Activated naive CD4-positive, alpha-beta T cell treated with anti-CD3 and anti-CD28 coated beads, Interleukin-2, amount 10 ng/mL, durations not matched to agents 7 days and 5 days (primary cell): ENCODE data around the gene EFR3B.

Experiments
- CTCF ChIA-PET: fragments of 350-600 bp; sonication (Branson Sonifier 250); formaldehyde crosslinking; loops from one replicate; lab custom pipeline; 2021; ENCODE audit warnings: antibody characterized with exemption; lab: Charles Lee
- DNase-seq: peaks from one replicate; pipeline ENCODE4 v3.0.0-alpha.2; 2020
- H3K27ac Mint-ChIP-seq: one replicate; pipeline ENCODE4 v1.8.0; 2021; ENCODE audit warnings: mild to moderate bottlenecking, moderate library complexity, mixed read lengths
- H3K27me3 Mint-ChIP-seq: one replicate; pipeline ENCODE4 v1.8.0; 2021; ENCODE audit warnings: mild to moderate bottlenecking, mixed read lengths
- H3K36me3 Mint-ChIP-seq: one replicate; pipeline ENCODE4 v1.8.0; 2021; ENCODE audit warnings: mixed read lengths
- H3K4me1 Mint-ChIP-seq: one replicate; pipeline ENCODE4 v1.8.0; 2021; ENCODE audit warnings: mixed read lengths
- H3K4me3 Mint-ChIP-seq: one replicate; pipeline ENCODE4 v1.8.0; 2021; ENCODE audit warnings: mild to moderate bottlenecking, moderate library complexity, mixed read lengths
- H3K9me3 Mint-ChIP-seq: one replicate; pipeline ENCODE4 v1.8.0; 2021; ENCODE audit warnings: mixed read lengths

The EFR3B gene

GRCh38 chr2:25168256-25169072 is 126.6 kb downstream of the EFR3B start, which contains the start of gene POMC:
Gene POMC, minus strand, starts transcription at chr2:25168580. Its CDS starts 3,808 bp downstream, at chr2:25164772.
- no peaks in the 10 kb centered on the region for H3K36me3 Mint-ChIP-seq
- H3K9me3 Mint-ChIP-seq: no peaks in the 10 kb centered on the region
- H3K27me3 Mint-ChIP-seq: peaks cover 89% of the 10 kb centered on the region
- CTCF ChIA-PET: interaction anchor here (1.2 to 2.0 kb wide), 2 partner anchors 27 to 49 kb away, joined by 3 to 7 read pairs; no protein-coding TSS in a partner anchor
- DNase-seq: peak; percentile 44
- peak within 1 kb of the TSS; percentile 52 for H3K4me3 Mint-ChIP-seq
- peaks cover 39% of the 10 kb centered on the region for H3K4me1 Mint-ChIP-seq
- no peak within 1 kb of the TSS for H3K27ac Mint-ChIP-seq

- Mint-ChIP-seq H3K4me1 (peaks cover 39% of the 10 kb centered on the region), H3K27me3 (peaks cover 87% of the 10 kb centered on the region), H3K27ac (no peak overlapping the region), H3K9me3 (no peaks in the 10 kb centered on the region), H3K36me3 (no peaks in the 10 kb centered on the region), H3K4me3 (peak overlapping the region; percentile 52)
- CTCF ChIA-PET: interaction anchor here (2.0 kb wide), 1 partner anchor 26 kb away, joined by 7 read pairs; no protein-coding TSS in a partner anchor
- no peak for DNase-seq
Measured at GRCh38 chr2:25169073-25169470, 127.2 kb downstream of the EFR3B start.

- Mint-ChIP-seq H3K4me3 (no peak overlapping the region), H3K27ac (no peak overlapping the region), H3K4me1 (peaks cover 30% of the 10 kb centered on the region), H3K9me3 (no peaks in the 10 kb centered on the region), H3K36me3 (no peaks in the 10 kb centered on the region), H3K27me3 (peaks cover 84% of the 10 kb centered on the region)
- DNase-seq: no peak
- CTCF ChIA-PET: no interaction called here
Measured at GRCh38 chr2:25170888-25171287, 129.0 kb downstream of the EFR3B start.

GRCh38 chr2:25173719-25174118 is 131.8 kb downstream of the EFR3B start:
- CTCF ChIA-PET: no interaction called here
- H3K9me3 Mint-ChIP-seq: no peaks in the 10 kb centered on the region
- no peak overlapping the region for H3K27ac Mint-ChIP-seq
- peaks cover 84% of the 10 kb centered on the region for H3K27me3 Mint-ChIP-seq
- H3K4me1 Mint-ChIP-seq: peaks cover 10% of the 10 kb centered on the region
- H3K36me3 Mint-ChIP-seq: no peaks in the 10 kb centered on the region
- no peak overlapping the region for H3K4me3 Mint-ChIP-seq
- no peak for DNase-seq

- CTCF ChIA-PET: no interaction called here
- H3K36me3 Mint-ChIP-seq: no peaks in the 10 kb centered on the region
- no peaks in the 10 kb centered on the region for H3K9me3 Mint-ChIP-seq
- no peak overlapping the region for H3K27ac Mint-ChIP-seq
- no peak overlapping the region for H3K4me3 Mint-ChIP-seq
- DNase-seq: no peak
- peaks cover 6% of the 10 kb centered on the region for H3K4me1 Mint-ChIP-seq
- peaks cover 84% of the 10 kb centered on the region for H3K27me3 Mint-ChIP-seq
Measured at GRCh38 chr2:25174192-25174861, 132.5 kb downstream of the EFR3B start.

GRCh38 chr2:25176138-25176537 is 134.3 kb downstream of the EFR3B start:
- peaks cover 78% of the 10 kb centered on the region for H3K27me3 Mint-ChIP-seq
- H3K4me1 Mint-ChIP-seq: peaks cover 6% of the 10 kb centered on the region
- no peak overlapping the region for H3K27ac Mint-ChIP-seq
- no peaks in the 10 kb centered on the region for H3K36me3 Mint-ChIP-seq
- CTCF ChIA-PET: no interaction called here
- no peak overlapping the region for H3K4me3 Mint-ChIP-seq
- no peaks in the 10 kb centered on the region for H3K9me3 Mint-ChIP-seq
- no peak for DNase-seq

- no peaks in the 10 kb centered on the region for H3K9me3 Mint-ChIP-seq
- peaks cover 6% of the 10 kb centered on the region for H3K4me1 Mint-ChIP-seq
- peaks cover 77% of the 10 kb centered on the region for H3K27me3 Mint-ChIP-seq
- no peak overlapping the region for H3K4me3 Mint-ChIP-seq
- no peak overlapping the region for H3K27ac Mint-ChIP-seq
- CTCF ChIA-PET: no interaction called here
- no peaks in the 10 kb centered on the region for H3K36me3 Mint-ChIP-seq
- DNase-seq: no peak
Measured at GRCh38 chr2:25176541-25177181, 134.8 kb downstream of the EFR3B start.

GRCh38 chr2:25177211-25177611 is 135.3 kb downstream of the EFR3B start:
- CTCF ChIA-PET: no interaction called here
- no peak for DNase-seq

GRCh38 chr2:25178976-25179375 is 137.1 kb downstream of the EFR3B start:
- Mint-ChIP-seq H3K4me3 (no peak overlapping the region), H3K27ac (no peak overlapping the region), H3K4me1 (no peaks in the 10 kb centered on the region), H3K36me3 (no peaks in the 10 kb centered on the region), H3K9me3 (no peaks in the 10 kb centered on the region), H3K27me3 (peaks cover 62% of the 10 kb centered on the region)
- CTCF ChIA-PET: no interaction called here
- no peak for DNase-seq

More at GRCh38 chr2:25177211-25177611, 135.3 kb downstream of the EFR3B start:
- Mint-ChIP-seq H3K4me1 (peaks cover 6% of the 10 kb centered on the region), H3K27ac (no peak overlapping the region), H3K27me3 (peaks cover 73% of the 10 kb centered on the region), H3K9me3 (no peaks in the 10 kb centered on the region), H3K36me3 (no peaks in the 10 kb centered on the region), H3K4me3 (no peak overlapping the region)

- Mint-ChIP-seq H3K4me1 (no peaks in the 10 kb centered on the region), H3K27ac (no peak overlapping the region), H3K36me3 (no peaks in the 10 kb centered on the region), H3K27me3 (peaks cover 32% of the 10 kb centered on the region), H3K4me3 (no peak overlapping the region), H3K9me3 (no peaks in the 10 kb centered on the region)
- CTCF ChIA-PET: interaction anchor here (0.9 kb wide), 1 partner anchor 13 kb away, joined by 3 read pairs; no protein-coding TSS in a partner anchor
- no peak for DNase-seq
Measured at GRCh38 chr2:25184254-25184653, 142.4 kb downstream of the EFR3B start.

- Mint-ChIP-seq H3K9me3 (no peaks in the 10 kb centered on the region), H3K27me3 (peaks cover 28% of the 10 kb centered on the region), H3K4me1 (no peaks in the 10 kb centered on the region), H3K27ac (no peak overlapping the region), H3K36me3 (no peaks in the 10 kb centered on the region), H3K4me3 (no peak overlapping the region)
- DNase-seq: no peak
- CTCF ChIA-PET: no interaction called here
Measured at GRCh38 chr2:25187729-25188350, 146.0 kb downstream of the EFR3B start.

- DNase-seq: no peak
- Mint-ChIP-seq H3K9me3 (no peaks in the 10 kb centered on the region), H3K27ac (no peak overlapping the region), H3K4me1 (no peaks in the 10 kb centered on the region), H3K4me3 (no peak overlapping the region), H3K36me3 (no peaks in the 10 kb centered on the region), H3K27me3 (peaks cover 28% of the 10 kb centered on the region)
- CTCF ChIA-PET: no interaction called here
Measured at GRCh38 chr2:25188405-25188804, 146.5 kb downstream of the EFR3B start.

- CTCF ChIA-PET: interaction anchor here (0.7 to 1.7 kb wide), 2 partner anchors 25 to 215 kb away, joined by 3 to 4 read pairs; no protein-coding TSS in a partner anchor
- no peak for DNase-seq
- Mint-ChIP-seq H3K4me1 (no peaks in the 10 kb centered on the region), H3K4me3 (no peak overlapping the region), H3K9me3 (no peaks in the 10 kb centered on the region), H3K27ac (no peak overlapping the region), H3K27me3 (peaks cover 25% of the 10 kb centered on the region), H3K36me3 (no peaks in the 10 kb centered on the region)
Measured at GRCh38 chr2:25190536-25190935, 148.7 kb downstream of the EFR3B start.
